Measurements from ENCODE around the gene PTPRD. TPM values are rescaled to one million over a fixed set of nuclear protein-coding genes. Genes with fewer than 3 reads are reported as not detected.
A peak's percentile ranks its signal among the peaks of the same experiment; 100 is the strongest.

Gene PTPRD
- total RNA-seq, 1 experiment from 2014 or later: 32.5 TPM

DNA sequence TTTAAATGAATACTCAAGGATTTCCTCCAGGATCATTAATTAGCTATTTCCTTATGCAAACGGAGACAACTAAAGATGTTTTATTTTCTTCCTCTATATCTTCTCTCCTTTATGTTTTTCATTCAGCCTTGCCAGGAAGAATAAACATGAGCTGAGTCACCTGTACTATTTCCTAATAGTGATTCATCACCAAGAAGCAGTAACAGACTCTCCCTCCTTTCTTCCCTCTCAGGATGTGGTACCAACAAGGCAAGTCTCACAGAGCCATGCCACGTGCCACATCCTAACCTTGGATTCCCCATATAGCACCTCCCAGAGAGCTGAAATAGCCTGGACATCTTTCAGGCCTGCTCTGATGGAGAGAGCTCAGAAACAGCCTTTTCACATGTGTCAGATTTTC lies 2054.6 kb downstream of the PTPRD start:
- H3K4ac ChIP-seq (ENCODE audit: low read depth, low read length): no peak overlapping the region
- no peak overlapping the region for H3K27ac ChIP-seq (ENCODE audit: insufficient read length, low read depth, low read length)
- H2BK20ac ChIP-seq (ENCODE audit: low read depth, low read length, poor library complexity, severe bottlenecking): no peak overlapping the region
- H3K4me1 ChIP-seq (ENCODE audit: insufficient read depth, low read length): peaks cover 4% of the 10 kb centered on the region; the same call in 1 of the 2 replicates
- H4K5ac ChIP-seq (ENCODE audit: insufficient read length, low read depth, low read length): no peak overlapping the region
- no peak overlapping the region for H3K23ac ChIP-seq (ENCODE audit: insufficient read length, low read depth, low read length)
- no peaks in the 10 kb centered on the region for H3K23me2 ChIP-seq (ENCODE audit: insufficient read length, low read depth, low read length, poor library complexity, severe bottlenecking)
- H3K36me3 Mint-ChIP-seq (ENCODE audit: insufficient read depth in 1 of 3, low read depth in 3 of 3): no peaks in the 10 kb centered on the region
- H3K27me3 ChIP-seq (ENCODE audit: insufficient read depth, low read length): no peaks in the 10 kb centered on the region
- no peaks in the 10 kb centered on the region for H3K9me3 ChIP-seq (ENCODE audit: control insufficient read depth, low read depth, low read length)
- H2AFZ ChIP-seq (ENCODE audit: low read length): no peak overlapping the region
- H4K8ac ChIP-seq (replicated peaks; ENCODE audit: insufficient read length, low read depth, low read length): no peak overlapping the region
- no peaks in the 10 kb centered on the region for H3K27me3 Mint-ChIP-seq (ENCODE audit: low read depth)
- H3K9ac ChIP-seq (ENCODE audit: extremely low read depth, insufficient read length, low read length): no peak overlapping the region
- no peak overlapping the region for H4K91ac ChIP-seq (ENCODE audit: insufficient read length, low read depth, low read length)
- H3K4me3 Mint-ChIP-seq: no peak overlapping the region
- no peak overlapping the region for H2BK15ac ChIP-seq (ENCODE audit: low read depth, low read length)
- no peak for TF ChIP-seq CTCF (conservative IDR thresholded peaks at IDR 0.05)
- H3K79me2 ChIP-seq (ENCODE audit: insufficient read depth, low read length): no peaks in the 10 kb centered on the region
- no peaks in the 10 kb centered on the region for H3K9me3 Mint-ChIP-seq
- peak overlapping the region in 1 of 3 experiments; percentile 41; a peak in 1 of 7 replicates for H3K27ac Mint-ChIP-seq
- H3K56ac ChIP-seq (ENCODE audit: insufficient read length, low read depth, low read length): no peak overlapping the region
- H2BK120ac ChIP-seq (ENCODE audit: low read depth, low read length, poor library complexity, severe bottlenecking): no peak overlapping the region
- no peak for DNase-seq
- peaks cover 17 to 19% of the 10 kb centered on the region in 2 experiments for H3K4me1 Mint-ChIP-seq
- no peak overlapping the region for H3T11ph ChIP-seq (ENCODE audit: low read length)
- H3K79me1 ChIP-seq (ENCODE audit: insufficient read depth, low read depth, low read length, poor library complexity, severe bottlenecking): no peaks in the 10 kb centered on the region
- no CpG with 5 or more reads among the region's 2 CpGs for WGBS (ENCODE audit: extremely low coverage, insufficient read length, low lambda C conversion rate)
- H4K20me1 ChIP-seq (ENCODE audit: control insufficient read depth, insufficient read depth, insufficient read length): no peaks in the 10 kb centered on the region
- no peak overlapping the region for H3K14ac ChIP-seq (ENCODE audit: insufficient read depth, low read length)
- no peak overlapping the region for H3K18ac ChIP-seq (ENCODE audit: insufficient read length, low read depth, low read length)
- no peak overlapping the region for H2AK5ac ChIP-seq (ENCODE audit: insufficient read length, low read length)
- H2BK5ac ChIP-seq (ENCODE audit: insufficient read length, low read length): no peak overlapping the region
- no peak overlapping the region for H2BK12ac ChIP-seq (ENCODE audit: insufficient read length, low read depth, low read length)
- no peak overlapping the region for H3K4me2 ChIP-seq (ENCODE audit: insufficient read depth, insufficient read length, low read length)

Measured in H9 (cell line).